OCI-LY7 (cell line): Measurements from ENCODE around the gene GJE1. TPM values are rescaled to one million over a fixed set of nuclear protein-coding genes. Genes with fewer than 3 reads are reported as not detected.

ENCODE experiments used
- Bru-seq: library from RNA; stranded (reverse); fragments of 400-500 nt; gene quantifications from one replicate; lab custom pipeline; 2021; lab: Mats Ljungman, UMichigan
- BruChase-seq, 2 experiments: library from RNA; stranded (reverse); fragments of 400-500 nt; gene quantifications; one replicate each; lab custom pipeline; 2021; lab: Mats Ljungman, UMichigan
- BruUV-seq: library from RNA; stranded (reverse); fragments of 400-500 nt; replicated peaks from 2 replicates; lab custom pipeline; 2021; lab: Mats Ljungman, UMichigan
- CTCF ChIA-PET: fragments of 300-600 bp; sonication (Branson Sonifier 250); formaldehyde crosslinking; loops from one replicate; lab custom pipeline; 2022; ENCODE audit warnings: antibody characterized with exemption; ENCODE audit not compliant: unreplicated experiment; lab: Charles Lee
- POLR2A ChIA-PET: fragments of 300-600 bp; sonication (Branson Sonifier 250); formaldehyde crosslinking; loops from one replicate; lab custom pipeline; 2022; ENCODE audit warnings: antibody characterized with exemption; lab: Charles Lee
- DNase-seq: peaks from one replicate; pipeline ENCODE4 v3.0.0-alpha.2; 2015; ENCODE audit warnings: low spot score
- H2AFZ ChIP-seq: fragments of 200-600 bp; sonication (generic), shearing (Covaris generic); 2 replicates; pipeline ENCODE4 v1.6.1; 2014; ENCODE audit warnings: mild to moderate bottlenecking, antibody characterized with exemption, low read length, moderate library complexity
- H3K27ac ChIP-seq: fragments of 200-600 bp; sonication (generic); 2 replicates; pipeline ENCODE4 v1.5.1; 2014; ENCODE audit warnings: mixed run types, low read depth, mild to moderate bottlenecking, moderate library complexity, low read length, inconsistent platforms; ENCODE audit not compliant: poor library complexity, severe bottlenecking
- H3K36me3 ChIP-seq: fragments of 200-600 bp; sonication (generic); 2 replicates; pipeline ENCODE4 v1.6.1; 2014; ENCODE audit warnings: mild to moderate bottlenecking, antibody characterized with exemption, low read length, moderate library complexity, mixed read lengths; ENCODE audit not compliant: insufficient read depth
- H3K4me1 ChIP-seq: fragments of 200-600 bp; sonication (generic); 2 replicates; pipeline ENCODE4 v1.5.1; 2014; ENCODE audit warnings: mild to moderate bottlenecking, low read length; ENCODE audit not compliant: insufficient read depth, poor library complexity, severe bottlenecking
- H3K4me2 ChIP-seq: fragments of 200-600 bp; sonication (generic); 2 replicates; pipeline ENCODE4 v1.6.1; 2014; ENCODE audit warnings: mild to moderate bottlenecking, low read length
- H3K4me3 ChIP-seq: fragments of 200-600 bp; sonication (generic); 2 replicates; pipeline ENCODE4 v1.5.1; 2014; ENCODE audit warnings: mild to moderate bottlenecking, low read depth, low read length; ENCODE audit not compliant: poor library complexity, severe bottlenecking
- H3K79me2 ChIP-seq: fragments of 200-600 bp; sonication (generic); 2 replicates; pipeline ENCODE4 v1.6.1; 2016; ENCODE audit warnings: low read depth, mild to moderate bottlenecking, low read length, moderate library complexity, mixed read lengths; ENCODE audit not compliant: insufficient read depth
- H3K9me2 ChIP-seq: fragments of 200-600 bp; sonication (generic); 2 replicates; pipeline ENCODE4 v1.6.1; 2016; ENCODE audit warnings: mild to moderate bottlenecking, low read length, mixed read lengths; ENCODE audit not compliant: insufficient read depth
- H3K9me3 ChIP-seq: fragments of 200-600 bp; sonication (generic); 2 replicates; pipeline ENCODE4 v1.6.1; 2014; ENCODE audit warnings: mild to moderate bottlenecking, mixed run types, low read length, mixed read lengths
- H4K20me1 ChIP-seq: fragments of 200-600 bp; sonication (generic); 2 replicates; pipeline ENCODE4 v1.6.1; 2014; ENCODE audit warnings: mild to moderate bottlenecking, antibody characterized with exemption, low read length, moderate library complexity, mixed read lengths; ENCODE audit not compliant: insufficient read depth
- EZH2phosphoT487 ChIP-seq: fragments of 200-600 bp; sonication (generic); IDR thresholded peaks from 2 replicates; pipeline ENCODE4 v1.6.1; 2018; ENCODE audit warnings: low read depth, borderline replicate concordance, mild to moderate bottlenecking, mixed run types, antibody characterized with exemption, low read length, moderate library complexity, mixed read lengths
- intact Hi-C: fragments of 100-400 bp; cut with micrococcal nuclease; formaldehyde crosslinking; loops from one replicate; pipeline ENCODE4 v1.10.0; 2022; ENCODE audit not compliant: unreplicated experiment
- long read RNA-seq: library from polyadenylated mRNA; stranded (forward); transcript quantifications from one replicate; pipeline ENCODE4 v2.0.0, GENCODE V29; 2022
- total RNA-seq, 2 experiments: library from RNA; depleted of rRNA in 1 of 2; stranded (reverse); fragments of >200 nt in 1 of 2; shearing (Covaris generic) in 1 of 2; gene quantifications; 2 replicates each; pipeline ENCODE4 v1.2.3, GENCODE V29; 2014 to 2022
- TF ChIP-seq, protein P1 (sequence below): fragments of 200-600 bp; sonication (generic); conservative IDR thresholded peaks from 2 replicates; pipeline ENCODE4 v1.5.1; 2014; ENCODE audit warnings: mild to moderate bottlenecking, antibody characterized with exemption, low read length, moderate library complexity, mixed read lengths

GJE1 gene
- total RNA-seq (2014; rRNA removed; shearing (Covaris generic)) (not detected in 2 replicates), total RNA-seq (2022) (not detected in 2 replicates), Bru-seq, nascent RNA (not detected), BruChase-seq, experiment 1, labeled RNA remaining after a 6-hour chase (not detected), BruChase-seq, experiment 2, labeled RNA remaining after a 2-hour chase (not detected)
- long read RNA-seq = 0 reads

- no peak for TF ChIP-seq EZH2phosphoT487
- TF ChIP-seq, protein P1, sequence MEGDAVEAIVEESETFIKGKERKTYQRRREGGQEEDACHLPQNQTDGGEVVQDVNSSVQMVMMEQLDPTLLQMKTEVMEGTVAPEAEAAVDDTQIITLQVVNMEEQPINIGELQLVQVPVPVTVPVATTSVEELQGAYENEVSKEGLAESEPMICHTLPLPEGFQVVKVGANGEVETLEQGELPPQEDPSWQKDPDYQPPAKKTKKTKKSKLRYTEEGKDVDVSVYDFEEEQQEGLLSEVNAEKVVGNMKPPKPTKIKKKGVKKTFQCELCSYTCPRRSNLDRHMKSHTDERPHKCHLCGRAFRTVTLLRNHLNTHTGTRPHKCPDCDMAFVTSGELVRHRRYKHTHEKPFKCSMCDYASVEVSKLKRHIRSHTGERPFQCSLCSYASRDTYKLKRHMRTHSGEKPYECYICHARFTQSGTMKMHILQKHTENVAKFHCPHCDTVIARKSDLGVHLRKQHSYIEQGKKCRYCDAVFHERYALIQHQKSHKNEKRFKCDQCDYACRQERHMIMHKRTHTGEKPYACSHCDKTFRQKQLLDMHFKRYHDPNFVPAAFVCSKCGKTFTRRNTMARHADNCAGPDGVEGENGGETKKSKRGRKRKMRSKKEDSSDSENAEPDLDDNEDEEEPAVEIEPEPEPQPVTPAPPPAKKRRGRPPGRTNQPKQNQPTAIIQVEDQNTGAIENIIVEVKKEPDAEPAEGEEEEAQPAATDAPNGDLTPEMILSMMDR = no peak
- no peak within 1 kb of the TSS for H2AFZ ChIP-seq
- no peaks in the 10 kb centered on the region for H3K79me2 ChIP-seq
- H3K36me3 ChIP-seq = no peaks in the 10 kb centered on the region
- H4K20me1 ChIP-seq = no peaks in the 10 kb centered on the region
- ChIA-PET POLR2A (interaction anchor here (0.6 kb wide), 1 partner anchor 37 kb away, joined by 3 read pairs; no protein-coding TSS in a partner anchor), CTCF (no interaction called here)
- intact Hi-C loops = no loop called here
- no peak within 1 kb of the TSS for H3K4me3 ChIP-seq
- H3K4me2 ChIP-seq = no peak within 1 kb of the TSS
- H3K9me3 ChIP-seq = no peaks in the 10 kb centered on the region
- no peak within 1 kb of the TSS for H3K27ac ChIP-seq
- BruUV-seq = no TSS peak
- H3K4me1 ChIP-seq = no peaks in the 10 kb centered on the region
- DNase-seq = no peak
- no peaks in the 10 kb centered on the region for H3K9me2 ChIP-seq
Measured at GRCh38 chr6:142132625-142133024, at the start of gene GJE1. TSS of gene GJE1 (plus strand) at chr6:142132925. CDS start at chr6:142133159, 234 bp downstream.

GRCh38 chr6:142087950-142088857 lies 44.5 kb upstream of the GJE1 start:
- POLR2A ChIA-PET = interaction anchor here (0.7 kb wide), 1 partner anchor 438 kb away, joined by 3 read pairs; no protein-coding TSS in a partner anchor
- no peak overlapping the region for H3K27ac ChIP-seq
- no peaks in the 10 kb centered on the region for H3K36me3 ChIP-seq
- no peak for DNase-seq
- intact Hi-C loops = no loop called here
- no peak overlapping the region for H3K4me3 ChIP-seq
- no TSS peak for BruUV-seq
- H3K79me2 ChIP-seq = no peaks in the 10 kb centered on the region
- H4K20me1 ChIP-seq = no peaks in the 10 kb centered on the region
- no peaks in the 10 kb centered on the region for H3K9me2 ChIP-seq
- no peak overlapping the region for H2AFZ ChIP-seq
- no peak for TF ChIP-seq EZH2phosphoT487
- TF ChIP-seq, protein P1 = no peak
- CTCF ChIA-PET = no interaction called here
- H3K4me2 ChIP-seq = no peak overlapping the region
- no peaks in the 10 kb centered on the region for H3K4me1 ChIP-seq
- H3K9me3 ChIP-seq = no peaks in the 10 kb centered on the region
